SU-DHL-6 (cell line): ENCODE measurements around the gene ARL4D.

Source experiments
- H2AFZ ChIP-seq: fragments of 200-600 bp; sonication (generic); 2 replicates; pipeline ENCODE4 v1.6.1; 2014; ENCODE audit warnings: low read depth, mild to moderate bottlenecking, moderate library complexity, mixed read lengths, antibody characterized with exemption, low read length; ENCODE audit not compliant: severe bottlenecking
- H3F3A ChIP-seq: fragments of 200-600 bp; shearing (Covaris generic); 2 replicates; pipeline ENCODE4 v1.6.0; 2016; ENCODE audit warnings: antibody characterized with exemption, mild to moderate bottlenecking; ENCODE audit not compliant: insufficient read depth
- H3K27ac ChIP-seq: fragments of 200-600 bp; sonication (generic); 2 replicates; pipeline ENCODE4 v1.5.1; 2016; ENCODE audit warnings: low read depth, mild to moderate bottlenecking, low read length, moderate library complexity, mixed read lengths
- H3K27me3 ChIP-seq: fragments of 200-600 bp; sonication (generic), shearing (Covaris generic); 2 replicates; pipeline ENCODE4 v1.6.0; 2014; ENCODE audit warnings: mild to moderate bottlenecking, low read length
- H3K36me3 ChIP-seq: fragments of 200-600 bp; sonication (generic); 2 replicates; pipeline ENCODE4 v1.6.1; 2014; ENCODE audit warnings: mild to moderate bottlenecking, low read length, mixed read lengths
- H3K4me2 ChIP-seq: fragments of 300-600, 200-600 bp; shearing (Covaris generic), sonication (generic); 2 replicates; pipeline ENCODE4 v1.6.0; 2014; ENCODE audit warnings: low read length, low read depth, mild to moderate bottlenecking; ENCODE audit not compliant: poor library complexity, severe bottlenecking
- H3K4me3 ChIP-seq: fragments of 200-600 bp; sonication (generic); 2 replicates; pipeline ENCODE4 v1.5.1; 2014; ENCODE audit warnings: antibody characterized with exemption, low read length, mild to moderate bottlenecking, mixed read lengths; ENCODE audit not compliant: insufficient read depth, poor library complexity, severe bottlenecking
- H3K79me2 ChIP-seq: fragments of 200-600 bp; sonication (generic); 2 replicates; pipeline ENCODE4 v1.6.1; 2014; ENCODE audit warnings: mild to moderate bottlenecking, low read length, moderate library complexity; ENCODE audit not compliant: insufficient read depth
- H3K9ac ChIP-seq: fragments of 200-600 bp; sonication (generic); 2 replicates; pipeline ENCODE4 v1.7.0; 2014; ENCODE audit warnings: mild to moderate bottlenecking, low read length
- H3K9me2 ChIP-seq: fragments of 200-600 bp; sonication (generic); replicated peaks from 2 replicates; pipeline ENCODE4 v1.6.1; 2014; ENCODE audit warnings: low read length; ENCODE audit not compliant: insufficient read depth
- H3K9me3 ChIP-seq: fragments of 200-600 bp; sonication (generic); 2 replicates; pipeline ENCODE4 v1.6.1; 2014; ENCODE audit warnings: low read length, mixed read lengths; ENCODE audit not compliant: insufficient read depth
- H4K20me1 ChIP-seq: fragments of 200-600 bp; sonication (generic); 2 replicates; pipeline ENCODE4 v1.6.1; 2014; ENCODE audit warnings: low read depth, mild to moderate bottlenecking, antibody characterized with exemption, low read length, moderate library complexity, mixed read lengths
- EZH2phosphoT487 ChIP-seq: fragments of 200-600 bp; sonication (generic), shearing (Covaris generic); conservative IDR thresholded peaks from 2 replicates; pipeline ENCODE4 v1.6.1; 2018; ENCODE audit warnings: mild to moderate bottlenecking, antibody characterized with exemption, low read length, moderate library complexity, mixed read lengths
- TF ChIP-seq, protein P1 (sequence below): fragments of 200-600 bp; sonication (generic); IDR thresholded peaks from one replicate; pipeline ENCODE4 v1.5.1; 2017; ENCODE audit warnings: antibody characterized with exemption, mild to moderate bottlenecking, low read length, moderate library complexity; ENCODE audit not compliant: insufficient read depth, poor library complexity, severe bottlenecking

ARL4D gene

DNA sequence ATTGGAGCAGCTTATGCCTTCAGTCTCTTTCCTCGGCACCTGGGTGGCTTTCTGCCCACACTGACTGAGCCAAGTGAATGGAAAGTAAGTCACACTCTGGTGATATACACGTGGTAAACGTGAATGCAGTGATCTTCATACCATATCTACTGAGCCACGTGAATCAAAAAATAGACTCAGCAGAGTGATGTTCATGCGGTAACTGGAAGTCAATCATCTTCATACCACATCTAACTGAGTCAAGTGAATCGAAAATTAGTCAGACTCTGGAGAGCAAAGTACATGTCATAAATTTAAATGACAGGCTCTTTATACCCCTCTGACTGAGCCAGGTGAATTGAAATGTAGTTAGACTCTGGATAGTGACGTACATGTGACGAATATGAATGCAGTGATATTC, 47.1 kb upstream of the ARL4D start:
- H3K9me2 ChIP-seq = no peaks in the 10 kb centered on the region
- no peaks in the 10 kb centered on the region for H3F3A ChIP-seq
- no peak overlapping the region for H3K9ac ChIP-seq
- peaks cover 33% of the 10 kb centered on the region; the same call in 1 of the 2 replicates for H3K9me3 ChIP-seq
- H3K4me2 ChIP-seq = no peak overlapping the region
- H3K27me3 ChIP-seq = no peaks in the 10 kb centered on the region
- no peaks in the 10 kb centered on the region for H3K79me2 ChIP-seq
- no peaks in the 10 kb centered on the region for H4K20me1 ChIP-seq
- no peak overlapping the region for H3K27ac ChIP-seq
- H3K4me3 ChIP-seq = no peak overlapping the region
- TF ChIP-seq, protein P1, sequence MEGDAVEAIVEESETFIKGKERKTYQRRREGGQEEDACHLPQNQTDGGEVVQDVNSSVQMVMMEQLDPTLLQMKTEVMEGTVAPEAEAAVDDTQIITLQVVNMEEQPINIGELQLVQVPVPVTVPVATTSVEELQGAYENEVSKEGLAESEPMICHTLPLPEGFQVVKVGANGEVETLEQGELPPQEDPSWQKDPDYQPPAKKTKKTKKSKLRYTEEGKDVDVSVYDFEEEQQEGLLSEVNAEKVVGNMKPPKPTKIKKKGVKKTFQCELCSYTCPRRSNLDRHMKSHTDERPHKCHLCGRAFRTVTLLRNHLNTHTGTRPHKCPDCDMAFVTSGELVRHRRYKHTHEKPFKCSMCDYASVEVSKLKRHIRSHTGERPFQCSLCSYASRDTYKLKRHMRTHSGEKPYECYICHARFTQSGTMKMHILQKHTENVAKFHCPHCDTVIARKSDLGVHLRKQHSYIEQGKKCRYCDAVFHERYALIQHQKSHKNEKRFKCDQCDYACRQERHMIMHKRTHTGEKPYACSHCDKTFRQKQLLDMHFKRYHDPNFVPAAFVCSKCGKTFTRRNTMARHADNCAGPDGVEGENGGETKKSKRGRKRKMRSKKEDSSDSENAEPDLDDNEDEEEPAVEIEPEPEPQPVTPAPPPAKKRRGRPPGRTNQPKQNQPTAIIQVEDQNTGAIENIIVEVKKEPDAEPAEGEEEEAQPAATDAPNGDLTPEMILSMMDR = no peak
- TF ChIP-seq EZH2phosphoT487 = no peak
- H2AFZ ChIP-seq = no peak overlapping the region
- no peaks in the 10 kb centered on the region for H3K36me3 ChIP-seq

DNA sequence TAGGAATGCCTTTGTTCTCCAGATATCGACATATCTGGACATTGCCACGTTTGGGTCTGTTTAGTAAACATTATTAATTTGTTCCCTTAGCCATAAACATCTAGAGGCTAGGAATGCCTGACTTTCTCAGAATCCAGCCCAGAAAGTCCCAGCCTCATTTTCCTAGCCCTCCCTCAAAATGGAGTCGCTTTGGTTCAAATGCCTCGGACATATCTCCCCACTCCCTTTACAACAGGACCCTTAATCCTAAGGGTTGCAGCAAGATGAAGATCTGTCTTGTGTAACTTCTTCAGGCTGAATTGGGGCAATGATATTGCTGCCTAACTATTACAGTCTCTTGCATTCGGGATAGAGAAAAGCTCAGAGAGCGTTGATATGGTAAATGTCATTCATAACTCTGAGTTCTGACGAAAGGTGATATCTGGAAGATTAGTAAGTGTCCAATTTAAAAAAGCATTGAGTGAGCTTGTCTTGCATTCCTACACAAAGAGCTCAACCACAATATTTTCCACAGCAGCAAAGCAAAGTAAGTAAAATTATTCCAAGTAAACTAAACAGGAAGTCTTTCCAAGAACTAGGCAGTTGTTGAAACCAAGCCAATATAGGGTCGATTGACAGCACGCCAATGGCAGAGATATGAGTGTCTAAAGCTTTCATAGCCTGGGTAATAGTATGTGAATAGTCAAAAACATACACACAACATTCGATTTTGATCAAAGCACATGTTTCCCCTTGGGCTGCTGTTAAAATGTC, 46.0 kb upstream of the ARL4D start:
- H3K27me3 ChIP-seq = no peaks in the 10 kb centered on the region
- no peak overlapping the region for H2AFZ ChIP-seq
- H3K4me3 ChIP-seq = no peak overlapping the region
- H3K79me2 ChIP-seq = no peaks in the 10 kb centered on the region
- no peak for TF ChIP-seq EZH2phosphoT487
- TF ChIP-seq, protein P1 = no peak
- peaks cover 23% of the 10 kb centered on the region; the same call in 1 of the 2 replicates for H3K9me3 ChIP-seq
- no peaks in the 10 kb centered on the region for H3F3A ChIP-seq
- no peaks in the 10 kb centered on the region for H3K9me2 ChIP-seq
- H3K27ac ChIP-seq = no peak overlapping the region
- no peak overlapping the region for H3K9ac ChIP-seq
- H3K36me3 ChIP-seq = no peaks in the 10 kb centered on the region
- no peaks in the 10 kb centered on the region for H4K20me1 ChIP-seq
- no peak overlapping the region for H3K4me2 ChIP-seq

DNA sequence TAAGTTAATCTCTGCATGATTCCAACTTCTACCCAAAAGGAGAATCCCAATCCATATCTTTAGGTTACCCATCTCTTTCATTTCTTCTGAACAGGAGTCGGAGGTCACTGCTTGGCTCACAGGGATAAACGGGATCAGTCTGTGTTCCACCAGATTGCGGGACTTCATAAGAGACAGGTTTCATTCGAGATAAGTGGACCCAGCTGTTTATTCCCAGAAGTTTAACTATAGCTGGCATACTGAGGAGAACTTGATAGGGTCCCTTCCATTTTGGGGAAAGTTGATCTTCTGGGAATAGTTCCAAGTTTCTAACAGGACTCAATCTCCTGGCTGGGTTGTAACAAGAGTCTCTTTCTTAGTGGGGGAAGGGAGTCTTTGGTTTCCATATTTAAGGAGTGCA, 45.4 kb upstream of the ARL4D start:
- peaks cover 17% of the 10 kb centered on the region; the same call in 1 of the 2 replicates for H3K9me3 ChIP-seq
- TF ChIP-seq, protein P1 = no peak
- TF ChIP-seq EZH2phosphoT487 = no peak
- H3K4me3 ChIP-seq = no peak overlapping the region
- no peak overlapping the region for H2AFZ ChIP-seq
- no peaks in the 10 kb centered on the region for H3K36me3 ChIP-seq
- no peaks in the 10 kb centered on the region for H3F3A ChIP-seq
- no peak overlapping the region for H3K27ac ChIP-seq
- H3K79me2 ChIP-seq = no peaks in the 10 kb centered on the region
- H3K4me2 ChIP-seq = no peak overlapping the region
- H4K20me1 ChIP-seq = no peaks in the 10 kb centered on the region
- H3K9ac ChIP-seq = no peak overlapping the region
- no peaks in the 10 kb centered on the region for H3K27me3 ChIP-seq
- no peaks in the 10 kb centered on the region for H3K9me2 ChIP-seq
